GM04504 (cell line): ENCODE data around the gene EPB41L1.

Experiments
- DNase-seq: peaks from one replicate; pipeline ENCODE4 v3.0.0-alpha.2; 2012; ENCODE audit warnings: low read depth

The EPB41L1 gene

DNA sequence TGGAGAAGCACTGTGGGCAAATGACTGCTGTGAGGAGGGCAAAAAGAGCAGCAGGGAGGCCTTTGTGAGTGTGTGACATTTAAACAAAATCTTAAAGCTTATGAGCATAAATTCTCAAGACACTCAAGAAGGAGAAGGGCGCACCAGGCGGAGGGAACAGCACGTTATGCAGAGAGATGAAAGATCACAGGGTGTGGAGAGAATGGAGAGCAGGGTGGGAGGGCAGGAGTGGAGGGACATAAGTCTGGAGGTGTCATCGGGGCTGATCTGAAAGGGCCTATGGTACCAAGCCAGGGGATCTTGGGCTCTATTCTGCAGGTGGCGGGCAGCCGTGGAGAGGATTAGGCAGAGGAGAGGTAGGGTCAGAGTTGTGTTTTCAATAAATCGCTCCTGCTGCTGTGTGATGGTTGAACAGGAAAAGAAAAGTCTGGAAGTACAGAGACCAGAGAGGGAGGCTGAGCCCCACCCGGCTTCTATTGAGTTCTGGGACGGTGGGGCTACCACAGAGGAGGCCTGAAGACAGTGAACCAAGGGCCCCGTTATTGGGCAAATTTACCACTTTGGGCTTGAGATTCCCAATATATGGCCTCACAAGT, 127.3 kb downstream of the EPB41L1 start:
- DNase-seq = no peak
